Dendritic cell treated with granulocyte-macrophage colony-stimulating factor and Interleukin-4, amounts not matched to agents 40 ng/mL and 50 ng/mL, for 4 days (primary cell): Measurements from ENCODE around the gene SGSM1.

Source experiments
- H3K27ac Mint-ChIP-seq: one replicate; pipeline ENCODE4 v1.8.0; 2022; ENCODE audit warnings: mild to moderate bottlenecking, mixed read lengths
- H3K27me3 Mint-ChIP-seq: one replicate; pipeline ENCODE4 v1.8.0; 2022; ENCODE audit warnings: mild to moderate bottlenecking, mixed read lengths
- H3K36me3 Mint-ChIP-seq: one replicate; pipeline ENCODE4 v1.8.0; 2022; ENCODE audit warnings: low read depth, mixed read lengths
- H3K4me1 Mint-ChIP-seq: one replicate; pipeline ENCODE4 v1.8.0; 2022; ENCODE audit warnings: low read depth, mixed read lengths
- H3K4me3 Mint-ChIP-seq: one replicate; pipeline ENCODE4 v1.8.0; 2022; ENCODE audit warnings: mild to moderate bottlenecking, moderate library complexity, mixed read lengths
- H3K9me3 Mint-ChIP-seq: one replicate; pipeline ENCODE4 v1.8.0; 2022; ENCODE audit warnings: mixed read lengths
- intact Hi-C: fragments of 100-400 bp; cut with micrococcal nuclease; formaldehyde crosslinking; loops from one replicate; pipeline ENCODE4 v1.15.0; 2022

SGSM1 gene, protein sequence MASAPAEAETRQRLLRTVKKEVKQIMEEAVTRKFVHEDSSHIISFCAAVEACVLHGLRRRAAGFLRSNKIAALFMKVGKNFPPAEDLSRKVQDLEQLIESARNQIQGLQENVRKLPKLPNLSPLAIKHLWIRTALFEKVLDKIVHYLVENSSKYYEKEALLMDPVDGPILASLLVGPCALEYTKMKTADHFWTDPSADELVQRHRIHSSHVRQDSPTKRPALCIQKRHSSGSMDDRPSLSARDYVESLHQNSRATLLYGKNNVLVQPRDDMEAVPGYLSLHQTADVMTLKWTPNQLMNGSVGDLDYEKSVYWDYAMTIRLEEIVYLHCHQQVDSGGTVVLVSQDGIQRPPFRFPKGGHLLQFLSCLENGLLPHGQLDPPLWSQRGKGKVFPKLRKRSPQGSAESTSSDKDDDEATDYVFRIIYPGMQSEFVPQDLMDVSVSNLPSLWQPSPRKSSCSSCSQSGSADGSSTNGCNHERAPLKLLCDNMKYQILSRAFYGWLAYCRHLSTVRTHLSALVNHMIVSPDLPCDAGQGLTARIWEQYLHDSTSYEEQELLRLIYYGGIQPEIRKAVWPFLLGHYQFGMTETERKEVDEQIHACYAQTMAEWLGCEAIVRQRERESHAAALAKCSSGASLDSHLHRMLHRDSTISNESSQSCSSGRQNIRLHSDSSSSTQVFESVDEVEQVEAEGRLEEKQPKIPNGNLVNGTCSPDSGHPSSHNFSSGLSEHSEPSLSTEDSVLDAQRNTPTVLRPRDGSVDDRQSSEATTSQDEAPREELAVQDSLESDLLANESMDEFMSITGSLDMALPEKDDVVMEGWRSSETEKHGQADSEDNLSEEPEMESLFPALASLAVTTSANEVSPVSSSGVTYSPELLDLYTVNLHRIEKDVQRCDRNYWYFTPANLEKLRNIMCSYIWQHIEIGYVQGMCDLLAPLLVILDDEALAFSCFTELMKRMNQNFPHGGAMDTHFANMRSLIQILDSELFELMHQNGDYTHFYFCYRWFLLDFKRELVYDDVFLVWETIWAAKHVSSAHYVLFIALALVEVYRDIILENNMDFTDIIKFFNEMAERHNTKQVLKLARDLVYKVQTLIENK

DNA sequence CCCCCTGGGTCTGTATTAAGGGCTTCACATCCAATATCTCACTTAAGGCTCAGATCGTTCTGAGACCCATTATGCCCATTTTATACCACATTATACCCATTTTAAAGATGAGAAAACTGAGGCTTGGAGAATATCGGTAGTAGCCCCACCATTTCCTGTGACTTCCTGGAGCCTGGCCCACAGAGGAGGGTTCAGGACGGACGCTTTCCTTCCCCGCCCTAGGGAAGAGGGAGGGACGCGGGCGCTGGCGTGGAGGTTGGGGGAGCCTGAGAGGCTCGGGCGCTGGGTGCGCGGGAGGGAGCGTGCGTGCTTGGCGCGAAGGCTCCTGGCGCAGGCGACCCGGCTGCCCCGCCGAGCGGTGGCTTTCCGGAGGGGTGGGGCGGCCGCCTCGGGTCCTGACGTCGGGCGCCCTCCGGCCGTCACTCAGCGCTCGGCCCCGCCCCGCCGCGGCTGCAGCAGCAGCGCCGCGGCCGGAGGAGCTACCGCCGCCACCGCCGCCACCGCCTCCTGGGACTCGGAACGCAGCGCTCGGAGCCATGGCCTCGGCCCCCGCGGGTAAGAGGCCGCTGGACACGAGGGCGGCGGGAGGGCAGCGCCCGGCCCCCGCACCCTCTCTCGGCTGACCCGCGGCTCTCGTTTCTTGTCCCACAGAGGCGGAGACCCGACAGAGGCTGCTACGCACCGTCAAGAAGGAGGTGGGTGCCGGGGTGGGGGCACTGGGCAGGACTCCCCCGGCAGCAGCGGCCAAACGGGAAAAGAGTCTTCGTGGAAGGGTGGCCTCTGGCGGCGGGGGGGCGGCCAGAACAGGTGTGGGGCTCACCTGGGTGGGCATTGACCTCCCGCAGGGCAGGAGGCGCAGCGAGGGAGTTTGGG is at the start of gene SGSM1:
SGSM1 (plus strand) TSS at position 422 of the 873 bp plus-strand sequence; CDS start at position 537, 115 bp downstream.
- H3K4me1 Mint-ChIP-seq, result peaks cover 5% of the 10 kb centered on the region
- peak within 1 kb of the TSS; percentile 66 for H3K4me3 Mint-ChIP-seq
- peaks cover 43% of the 10 kb centered on the region for H3K27me3 Mint-ChIP-seq
- intact Hi-C loops, result no loop called here
- H3K36me3 Mint-ChIP-seq, result no peaks in the 10 kb centered on the region
- peak within 1 kb of the TSS; percentile 23 for H3K27ac Mint-ChIP-seq
- no peaks in the 10 kb centered on the region for H3K9me3 Mint-ChIP-seq

DNA sequence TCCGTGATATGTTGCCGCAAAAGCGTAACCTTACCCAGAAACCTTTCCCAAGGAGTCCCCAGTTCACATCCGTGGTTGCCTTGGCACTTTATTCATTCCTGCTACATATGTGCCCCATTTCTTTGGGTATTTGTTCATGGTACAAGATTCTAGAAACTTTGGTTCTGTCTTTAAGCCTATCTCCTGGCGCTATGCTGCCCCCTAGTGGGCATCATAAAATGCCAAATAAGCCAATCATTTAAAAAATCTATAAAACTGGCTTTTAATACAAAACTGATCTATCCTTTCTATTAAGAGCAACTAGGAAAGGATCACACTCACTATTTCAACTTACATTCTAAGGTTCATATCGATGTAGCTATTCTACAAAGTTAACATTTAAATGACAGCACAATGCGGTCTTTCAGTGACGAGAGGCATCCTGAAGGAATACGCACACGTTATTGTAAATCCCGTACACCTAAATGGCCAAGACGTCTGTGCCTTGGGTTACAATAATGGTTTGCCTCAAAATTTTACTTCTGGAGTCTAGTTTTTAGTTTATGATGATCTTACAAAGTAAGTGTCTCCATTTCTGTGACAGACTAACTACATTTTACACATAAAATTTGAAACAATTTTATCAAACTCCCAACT is 47.7 kb upstream of the SGSM1 start:
- no peak overlapping the region for H3K4me3 Mint-ChIP-seq
- H3K27me3 Mint-ChIP-seq, result no peaks in the 10 kb centered on the region
- no peaks in the 10 kb centered on the region for H3K36me3 Mint-ChIP-seq
- H3K9me3 Mint-ChIP-seq, result no peaks in the 10 kb centered on the region
- no peak overlapping the region for H3K27ac Mint-ChIP-seq
- no peaks in the 10 kb centered on the region for H3K4me1 Mint-ChIP-seq
- intact Hi-C loops, result loop anchor here (10.0 kb wide), 1 partner anchor 123 kb away; no protein-coding TSS in a partner anchor

- Mint-ChIP-seq H3K4me3 (no peak overlapping the region), H3K27ac (no peak overlapping the region), H3K4me1 (no peaks in the 10 kb centered on the region), H3K36me3 (no peaks in the 10 kb centered on the region), H3K9me3 (no peaks in the 10 kb centered on the region), H3K27me3 (peaks cover 9% of the 10 kb centered on the region)
- intact Hi-C loops, result loop anchor here (10.0 kb wide), 2 partner anchors 125 to 295 kb away; no protein-coding TSS in a partner anchor
Observed at GRCh38 chr22:24759765-24760164, 46.2 kb upstream of the SGSM1 start.

- H3K4me3 Mint-ChIP-seq, result no peak overlapping the region
- no peaks in the 10 kb centered on the region for H3K4me1 Mint-ChIP-seq
- no peaks in the 10 kb centered on the region for H3K36me3 Mint-ChIP-seq
- H3K27me3 Mint-ChIP-seq, result peaks cover 9% of the 10 kb centered on the region
- no peak overlapping the region for H3K27ac Mint-ChIP-seq
- intact Hi-C loops, result loop anchor here (10.0 kb wide), 1 partner anchor 294 kb away; no protein-coding TSS in a partner anchor
- no peaks in the 10 kb centered on the region for H3K9me3 Mint-ChIP-seq
Observed at GRCh38 chr22:24760708-24761306, 45.2 kb upstream of the SGSM1 start.

DNA sequence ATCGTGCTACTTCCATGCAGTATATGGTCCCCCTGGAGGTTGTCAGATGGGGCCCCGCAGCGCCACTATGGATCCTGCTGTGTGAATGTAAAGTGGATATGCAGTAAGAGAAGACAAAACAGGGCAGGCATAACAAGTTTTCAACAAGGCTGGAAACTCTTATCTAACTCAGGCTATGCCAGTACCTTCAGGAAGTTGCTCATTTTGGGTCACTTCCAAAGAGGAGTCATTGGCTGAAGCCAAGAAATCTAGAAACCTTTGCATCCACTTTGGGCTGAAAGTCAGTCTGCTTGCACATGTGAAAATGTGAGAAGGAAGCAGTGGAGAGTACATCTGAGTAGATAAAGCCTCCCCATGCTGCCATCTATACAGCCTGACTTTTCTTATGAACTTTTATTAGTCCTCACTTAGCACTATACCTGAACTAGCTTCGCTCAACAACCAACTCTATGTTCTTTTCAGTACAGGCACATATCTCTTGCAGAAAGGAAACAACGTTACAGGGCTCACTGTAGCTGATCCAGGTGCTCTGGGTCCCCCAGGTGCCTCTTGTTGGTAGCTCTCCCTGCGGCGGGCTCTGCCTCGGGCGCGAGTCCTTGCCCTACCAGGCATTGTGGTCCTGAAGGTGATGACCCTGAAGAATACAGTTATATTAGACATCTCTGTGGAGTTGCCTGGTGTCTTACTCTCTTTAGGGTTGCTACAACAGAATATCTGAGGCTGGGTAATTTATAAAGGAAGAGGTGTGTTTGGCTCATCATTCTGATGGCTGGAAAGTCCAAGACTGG is 43.9 kb upstream of the SGSM1 start:
- H3K9me3 Mint-ChIP-seq, result no peaks in the 10 kb centered on the region
- no peaks in the 10 kb centered on the region for H3K36me3 Mint-ChIP-seq

GRCh38 chr22:24763872-24764485 is 42.0 kb upstream of the SGSM1 start:
- intact Hi-C loops, result loop anchor here (10.0 kb wide), 1 partner anchor 291 kb away; no protein-coding TSS in a partner anchor
- Mint-ChIP-seq H3K36me3 (no peaks in the 10 kb centered on the region), H3K27me3 (peaks cover 9% of the 10 kb centered on the region), H3K4me3 (no peak overlapping the region), H3K4me1 (no peaks in the 10 kb centered on the region), H3K27ac (no peak overlapping the region), H3K9me3 (no peaks in the 10 kb centered on the region)

More for the DNA sequence above, 43.9 kb upstream of the SGSM1 start:
- peaks cover 9% of the 10 kb centered on the region for H3K27me3 Mint-ChIP-seq
- intact Hi-C loops, result loop anchor here (10.0 kb wide), 1 partner anchor 293 kb away; no protein-coding TSS in a partner anchor
- H3K27ac Mint-ChIP-seq, result no peak overlapping the region
- no peak overlapping the region for H3K4me3 Mint-ChIP-seq
- H3K4me1 Mint-ChIP-seq, result no peaks in the 10 kb centered on the region

DNA sequence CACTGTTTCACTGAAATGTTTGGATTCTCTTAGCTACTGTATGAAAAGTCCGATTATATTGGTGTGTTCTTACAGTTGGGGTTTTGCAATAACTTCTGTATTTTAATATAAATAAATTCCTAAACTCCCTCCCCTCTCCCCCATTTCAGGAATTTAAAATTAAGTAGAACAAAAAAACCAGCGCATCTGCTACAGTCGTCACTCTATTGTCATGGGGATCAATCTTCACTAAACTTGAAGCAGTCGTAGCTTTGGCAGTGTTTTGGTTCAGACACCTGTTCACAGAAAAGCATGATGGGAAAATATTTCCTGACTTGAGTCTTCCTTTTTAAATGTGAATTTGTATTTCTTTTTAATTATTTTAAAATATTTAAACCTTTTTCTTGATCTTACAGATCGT is 40.8 kb upstream of the SGSM1 start:
- Mint-ChIP-seq H3K36me3 (no peaks in the 10 kb centered on the region), H3K27me3 (peaks cover 9% of the 10 kb centered on the region), H3K4me3 (no peak overlapping the region), H3K27ac (no peak overlapping the region), H3K4me1 (no peaks in the 10 kb centered on the region), H3K9me3 (no peaks in the 10 kb centered on the region)
- intact Hi-C loops, result loop anchor here (10.0 kb wide), 1 partner anchor 290 kb away; no protein-coding TSS in a partner anchor

GRCh38 chr22:24768537-24769374 is 37.3 kb upstream of the SGSM1 start:
- no peak overlapping the region for H3K27ac Mint-ChIP-seq
- H3K9me3 Mint-ChIP-seq, result no peaks in the 10 kb centered on the region
- H3K27me3 Mint-ChIP-seq, result peaks cover 11% of the 10 kb centered on the region
- H3K4me1 Mint-ChIP-seq, result no peaks in the 10 kb centered on the region
- H3K36me3 Mint-ChIP-seq, result no peaks in the 10 kb centered on the region
- no peak overlapping the region for H3K4me3 Mint-ChIP-seq
- intact Hi-C loops, result loop anchor here (1.0 to 10.0 kb wide), 2 partner anchors 82 to 286 kb away; no protein-coding TSS in a partner anchor

GRCh38 chr22:24772493-24773220 is 33.4 kb upstream of the SGSM1 start:
- Mint-ChIP-seq H3K27ac (no peak overlapping the region), H3K27me3 (peaks cover 14% of the 10 kb centered on the region), H3K4me1 (no peaks in the 10 kb centered on the region), H3K4me3 (no peak overlapping the region), H3K36me3 (no peaks in the 10 kb centered on the region), H3K9me3 (no peaks in the 10 kb centered on the region)
- intact Hi-C loops, result no loop called here

GRCh38 chr22:24775769-24776492 is 30.1 kb upstream of the SGSM1 start:
- Mint-ChIP-seq H3K4me3 (no peak overlapping the region), H3K27me3 (peaks cover 20% of the 10 kb centered on the region), H3K27ac (no peak overlapping the region), H3K4me1 (no peaks in the 10 kb centered on the region), H3K36me3 (no peaks in the 10 kb centered on the region), H3K9me3 (no peaks in the 10 kb centered on the region)
- intact Hi-C loops, result no loop called here
